GM21717 (cell line): ENCODE results near the gene WFDC10A.
"Not testable (repeated sequence)": the region's sequence is repeated elsewhere in the genome, so short reads cannot be mapped to it uniquely, and the experiment has no call there.

ENCODE experiments used
- ATAC-seq: cut with Tn5 transposase; IDR thresholded peaks from one replicate; pipeline ENCODE4 v1.9.1; 2021; ENCODE audit warnings: mild to moderate bottlenecking, moderate library complexity; ENCODE audit not compliant: unreplicated experiment

Gene WFDC10A

GRCh38 chr20:45647441-45648050 lies 18.0 kb downstream of the WFDC10A start:
- no peak for ATAC-seq

GRCh38 chr20:45649312-45649863 lies 19.8 kb downstream of the WFDC10A start:
- no peak for ATAC-seq

GRCh38 chr20:45651726-45652125 lies 22.2 kb downstream of the WFDC10A start:
- not testable (repeated sequence) for ATAC-seq

GRCh38 chr20:45657038-45657437 lies 27.5 kb downstream of the WFDC10A start:
- not testable (repeated sequence) for ATAC-seq

GRCh38 chr20:45670139-45670538 lies 40.6 kb downstream of the WFDC10A start, which contains the start of gene WFDC11:
Gene WFDC11, minus strand, starts transcription at chr20:45670239. Its CDS starts 19,639 bp downstream, at chr20:45650600.
- ATAC-seq: no peak

- no peak for ATAC-seq
Observed at GRCh38 chr20:45672765-45673164, 43.2 kb downstream of the WFDC10A start.

GRCh38 chr20:45679650-45680049 lies 50.1 kb downstream of the WFDC10A start:
- ATAC-seq: no peak
